Transverse colon (tissue), 4 donors: ENCODE data around the gene FHL5. TPM values are rescaled to one million over a fixed set of nuclear protein-coding genes. Genes with fewer than 3 reads are reported as not detected.
"Not testable (repeated sequence)": the region's sequence is repeated elsewhere in the genome, so short reads cannot be mapped to it uniquely, and the experiment has no call there.

Experiments used
- DNase-seq: peaks from one replicate; pipeline ENCODE4 v3.0.0-alpha.2; 2019
- H3K27ac ChIP-seq, 4 donors: fragments of 200-600 bp; sonication (generic); 2 replicates each; pipeline ENCODE4 v1.5.1; 2016 to 2018; ENCODE audit warnings: inconsistent platforms in 4 of 4
- H3K27me3 ChIP-seq: fragments of 200-600 bp; sonication (generic); 2 replicates; pipeline ENCODE4 v1.5.1; 2017; ENCODE audit warnings: inconsistent platforms
- H3K36me3 ChIP-seq, 4 donors: fragments of 200-600 bp; sonication (generic); 2 replicates each; pipeline ENCODE4 v1.5.1; 2017 to 2019; ENCODE audit warnings: inconsistent platforms in 4 of 4
- H3K4me1 ChIP-seq, 4 donors: fragments of 200-600 bp; sonication (generic); 2 replicates each; pipeline ENCODE4 v1.5.1; 2017 to 2020; ENCODE audit warnings: inconsistent platforms in 4 of 4
- H3K4me3 ChIP-seq, 4 donors: fragments of 200-600 bp; sonication (generic); 1 replicate in 1 of 4; 2 replicates in 3 of 4; pipeline versions ENCODE4 v1.5.1 to v1.6.1; 2017 to 2019; ENCODE audit warnings: inconsistent platforms in 4 of 4
- H3K9me3 ChIP-seq, 2 donors: fragments of 200-600 bp; sonication (generic); 2 replicates each; pipeline ENCODE4 v1.5.1; 2017 to 2019; ENCODE audit warnings: inconsistent platforms in 2 of 2
- EP300 ChIP-seq: sonication (generic); formaldehyde crosslinking; IDR thresholded peaks from one replicate; pipeline ENCODE4 v1.6.1; 2017; ENCODE audit warnings: antibody characterized with exemption, low read depth
- POLR2A ChIP-seq: fragments of 450-650 bp; IDR thresholded peaks from one replicate; pipeline ENCODE4 v1.6.1; 2016; ENCODE audit warnings: antibody characterized with exemption, mild to moderate bottlenecking, moderate library complexity
- POLR2AphosphoS5 ChIP-seq, 3 donors: sonication (generic); formaldehyde crosslinking; IDR thresholded peaks; one replicate each; pipeline ENCODE4 v1.6.1; 2016; ENCODE audit warnings: antibody characterized with exemption in 3 of 3
- WGBS, 2 donors: methylation state at CpG; one replicate each; pipeline ENCODE4 v1.1.5; 2018; ENCODE audit warnings: low coverage in 1 of 2; 5-methylcytosine and 5-hydroxymethylcytosine counted together
- in situ Hi-C, 4 donors: fragments of 200-750 bp; cut with MboI; loops; one replicate each; pipeline versions ENCODE4 v1.15.0 to v1.15.1; 2017; ENCODE audit warnings: low sequenced_read_pairs in 3 of 4, low pct_ligation_motif_present in 1 of 4, low pct_unique_long_range_greater_than_20kb in 1 of 4
- intact Hi-C: fragments of 100-400 bp; cut with DNase I; formaldehyde crosslinking; loops from one replicate; pipeline ENCODE4 v1.15.1; 2023; ENCODE audit warnings: low total_unique reads
- total RNA-seq, 4 donors: library from RNA; depleted of rRNA; stranded (reverse); fragments of >200 nt; gene quantifications; one replicate each; pipeline ENCODE4 v1.1.0, GENCODE V29; 2016
- TF ChIP-seq, protein P1 (sequence below), 5 experiments: fragments of 200-600 bp in 3 of 5; fragments of 450-650 bp in 2 of 5; sonication (generic) in 3 of 5; IDR thresholded peaks; 1 replicate in 2 of 5; 2 replicates in 3 of 5; pipeline ENCODE4 v1.5.1; 2016 to 2017; ENCODE audit warnings: antibody characterized with exemption in 5 of 5, inconsistent platforms in 3 of 5, mild to moderate bottlenecking in 2 of 5, moderate library complexity in 1 of 5

FHL5 gene
- total RNA-seq, 4 donors from 2014 or later, result 2.9 to 9.2 (median 4.6) TPM; not detected in 1

DNA sequence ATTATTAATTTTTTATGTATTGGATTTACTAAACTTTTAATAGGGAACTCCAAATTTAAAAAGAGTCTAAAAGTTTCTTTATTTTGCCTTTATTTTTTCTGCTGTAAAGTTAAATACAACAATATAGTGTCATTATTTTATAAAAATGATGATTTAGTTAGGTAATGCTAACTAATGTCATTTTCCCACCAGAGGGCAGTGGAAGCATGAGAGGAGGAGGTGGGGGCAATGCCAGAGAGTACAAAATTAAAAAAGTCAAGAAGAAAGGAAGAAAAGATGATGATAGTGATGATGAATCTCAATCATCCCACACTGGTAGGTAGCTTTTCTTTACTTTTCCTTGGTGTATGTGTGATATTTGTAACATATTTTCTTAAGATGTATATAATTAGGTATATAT, 20.2 kb upstream of the FHL5 start:
- H3K4me1 ChIP-seq, result no peaks in the 10 kb centered on the region
- DNase-seq, result no peak
- in situ Hi-C loops, result loop anchor here in 1 of 4 donors (25.0 kb wide), 1 partner anchor 345 kb away; the partner anchor contains the start of gene NDUFAF4
- intact Hi-C loops, result no loop called here
- peaks cover 0 to 71% (median 33%) of the 10 kb centered on the region in 4 donors for H3K36me3 ChIP-seq
- no peaks in the 10 kb centered on the region for H3K27me3 ChIP-seq
- no peak overlapping the region for H3K4me3 ChIP-seq
- TF ChIP-seq EP300 (no peak), POLR2AphosphoS5 (IDR thresholded peaks at IDR 0.05) (no peak), POLR2A (no peak)
- TF ChIP-seq, protein P1, sequence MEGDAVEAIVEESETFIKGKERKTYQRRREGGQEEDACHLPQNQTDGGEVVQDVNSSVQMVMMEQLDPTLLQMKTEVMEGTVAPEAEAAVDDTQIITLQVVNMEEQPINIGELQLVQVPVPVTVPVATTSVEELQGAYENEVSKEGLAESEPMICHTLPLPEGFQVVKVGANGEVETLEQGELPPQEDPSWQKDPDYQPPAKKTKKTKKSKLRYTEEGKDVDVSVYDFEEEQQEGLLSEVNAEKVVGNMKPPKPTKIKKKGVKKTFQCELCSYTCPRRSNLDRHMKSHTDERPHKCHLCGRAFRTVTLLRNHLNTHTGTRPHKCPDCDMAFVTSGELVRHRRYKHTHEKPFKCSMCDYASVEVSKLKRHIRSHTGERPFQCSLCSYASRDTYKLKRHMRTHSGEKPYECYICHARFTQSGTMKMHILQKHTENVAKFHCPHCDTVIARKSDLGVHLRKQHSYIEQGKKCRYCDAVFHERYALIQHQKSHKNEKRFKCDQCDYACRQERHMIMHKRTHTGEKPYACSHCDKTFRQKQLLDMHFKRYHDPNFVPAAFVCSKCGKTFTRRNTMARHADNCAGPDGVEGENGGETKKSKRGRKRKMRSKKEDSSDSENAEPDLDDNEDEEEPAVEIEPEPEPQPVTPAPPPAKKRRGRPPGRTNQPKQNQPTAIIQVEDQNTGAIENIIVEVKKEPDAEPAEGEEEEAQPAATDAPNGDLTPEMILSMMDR (IDR thresholded peaks at IDR 0.05), result no peak
- H3K27ac ChIP-seq, result no peak overlapping the region
- no peaks in the 10 kb centered on the region for H3K9me3 ChIP-seq

- intact Hi-C loops (no loop called here), in situ Hi-C loops (loop anchor here in 1 of 4 donors (25.0 kb wide), 1 partner anchor 341 kb away; the partner anchor contains the start of gene NDUFAF4)
- Histone ChIP-seq H3K36me3 (peaks cover 0 to 72% (median 25%) of the 10 kb centered on the region in 4 donors), H3K27ac (no peak overlapping the region), H3K4me3 (no peak overlapping the region), H3K9me3 (no peaks in the 10 kb centered on the region), H3K4me1 (no peaks in the 10 kb centered on the region), H3K27me3 (no peaks in the 10 kb centered on the region)
- DNase-seq, result no peak
- no peak for TF ChIP-seq EP300
- TF ChIP-seq POLR2A, result no peak
- TF ChIP-seq POLR2AphosphoS5 (IDR thresholded peaks at IDR 0.05), result no peak
- TF ChIP-seq, protein P1 (IDR thresholded peaks at IDR 0.05), result no peak
- WGBS, 2 donors, result 80 to 96% methylated on average over 2 to 3 of the region's 3 CpGs
These were observed 17.0 kb upstream of the FHL5 start for GRCh38 chr6:96545882-96546281.

- DNase-seq, result no peak
- no peak overlapping the region for H3K4me3 ChIP-seq
- no peak overlapping the region for H3K27ac ChIP-seq
- H3K4me1 ChIP-seq, result no peaks in the 10 kb centered on the region
- TF ChIP-seq, protein P1 (IDR thresholded peaks at IDR 0.05), result no peak
- TF ChIP-seq EP300 (no peak), POLR2A (no peak), POLR2AphosphoS5 (IDR thresholded peaks at IDR 0.05) (no peak)
- no peaks in the 10 kb centered on the region for H3K27me3 ChIP-seq
- intact Hi-C loops, result no loop called here
- in situ Hi-C loops, result loop anchor here in 1 of 4 donors (25.0 kb wide), 1 partner anchor 340 kb away; the partner anchor contains the start of gene NDUFAF4
- 83 to 91% methylated on average over 4 of the region's 4 CpGs for WGBS, 2 donors
- H3K36me3 ChIP-seq, result peaks cover 0 to 80% (median 25%) of the 10 kb centered on the region in 4 donors
- H3K9me3 ChIP-seq, result no peaks in the 10 kb centered on the region
These were observed 15.3 kb upstream of the FHL5 start for GRCh38 chr6:96547654-96548053.

DNA sequence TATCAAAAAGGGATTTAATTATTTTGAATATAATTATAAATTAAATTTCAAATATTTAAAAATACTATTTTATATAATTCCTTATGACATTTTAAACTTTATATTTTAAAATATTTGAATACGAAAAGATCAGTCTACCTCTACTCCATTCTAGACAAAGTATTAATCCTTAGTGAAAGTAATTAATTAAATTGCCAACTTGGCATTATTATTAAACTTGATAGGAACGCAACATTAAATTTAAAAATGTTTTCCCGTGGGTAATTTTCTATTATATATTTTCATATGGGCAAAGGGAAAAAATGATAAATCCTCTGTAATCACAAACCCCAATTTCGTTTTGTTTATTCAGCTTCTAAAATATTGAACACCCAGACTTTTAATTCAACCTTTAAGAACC, 8.4 kb upstream of the FHL5 start:
- intact Hi-C loops (no loop called here), in situ Hi-C loops (no loop called here)
- no peaks in the 10 kb centered on the region for H3K27me3 ChIP-seq
- no peaks in the 10 kb centered on the region for H3K9me3 ChIP-seq
- no peak overlapping the region for H3K4me3 ChIP-seq
- H3K27ac ChIP-seq, result no peak overlapping the region
- 91 to 95% methylated on average over 4 of the region's 4 CpGs for WGBS, 2 donors
- no peak for TF ChIP-seq POLR2AphosphoS5 (IDR thresholded peaks at IDR 0.05)
- TF ChIP-seq EP300, result no peak
- TF ChIP-seq, protein P1 (IDR thresholded peaks at IDR 0.05), result no peak
- TF ChIP-seq POLR2A, result no peak
- no peaks in the 10 kb centered on the region for H3K4me1 ChIP-seq
- peaks cover 0 to 65% (median 24%) of the 10 kb centered on the region in 4 donors for H3K36me3 ChIP-seq
- DNase-seq, result no peak

GRCh38 chr6:96559740-96560139, 3.2 kb upstream of the FHL5 start:
- WGBS, 2 donors, result 96 to 100% methylated on average over 2 of the region's 2 CpGs
- H3K27ac ChIP-seq, H3K4me1 ChIP-seq, intact Hi-C loops, H3K9me3 ChIP-seq, H3K4me3 ChIP-seq, DNase-seq, in situ Hi-C loops, H3K27me3 ChIP-seq: not testable (repeated sequence)
- peaks cover 0 to 13% (median 2%) of the 10 kb centered on the region in 4 donors for H3K36me3 ChIP-seq
